ENCODE data around the gene AIFM3. TPM values are rescaled to one million over a fixed set of nuclear protein-coding genes. Genes with fewer than 3 reads are reported as not detected.
"Not testable (repeated sequence)": the region's sequence is repeated elsewhere in the genome, so short reads cannot be mapped to it uniquely, and the experiment has no call there.

AIFM3 gene
- total RNA-seq, 2 donors from 2014 or later, result 0.78 to 3.0 TPM

DNA sequence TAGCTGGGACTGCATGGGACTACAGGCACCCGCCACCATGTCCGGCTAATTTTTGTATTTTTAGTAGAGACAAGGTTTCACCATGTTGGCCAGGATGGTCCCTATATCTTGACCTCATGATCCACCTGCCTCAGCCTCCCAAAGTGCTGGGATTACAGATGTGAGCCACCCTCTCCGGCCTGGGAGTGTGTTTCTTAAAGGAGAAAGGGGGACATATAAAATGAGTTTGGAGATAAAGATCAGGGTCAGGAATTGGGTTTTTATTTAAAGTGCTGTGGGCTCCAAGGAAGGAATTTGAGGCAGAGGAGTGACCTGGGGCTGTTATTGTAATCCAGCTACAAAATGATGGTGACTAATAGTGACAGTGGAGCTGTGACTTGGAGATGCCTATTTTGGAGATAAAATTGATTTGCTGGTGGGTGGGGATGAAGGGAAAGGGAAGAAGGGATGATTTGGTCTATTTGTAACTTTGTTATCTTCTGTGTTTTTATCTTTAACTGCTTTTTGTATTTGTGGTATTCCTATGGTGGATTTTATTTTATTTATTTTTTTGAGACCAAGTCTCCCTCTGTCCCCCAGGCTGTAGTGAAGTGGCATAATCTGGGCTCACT, 44.8 kb upstream of the AIFM3 start:
- intact Hi-C loops (cut with DNase I), result no loop called here
- H3K4me3 ChIP-seq, result no peak overlapping the region
- no peaks in the 10 kb centered on the region for H3K9me3 ChIP-seq
- no peaks in the 10 kb centered on the region for H3K36me3 ChIP-seq (replicated peaks in 1 of 2; ENCODE audit: insufficient read depth in 1 of 2, low read depth in 2 of 2)
- peaks cover 50% of the 10 kb centered on the region for H3K4me1 ChIP-seq
- no peak overlapping the region for H3K27ac ChIP-seq
- no peaks in the 10 kb centered on the region for H3K27me3 ChIP-seq
- ATAC-seq (no peak), DNase-seq (no peak)
- 64 to 94% methylated on average over 1 to 3 of the region's 3 CpGs for WGBS, 2 donors
- TF ChIP-seq POLR2A (IDR thresholded peaks at IDR 0.05), result no peak
- TF ChIP-seq, protein P1, sequence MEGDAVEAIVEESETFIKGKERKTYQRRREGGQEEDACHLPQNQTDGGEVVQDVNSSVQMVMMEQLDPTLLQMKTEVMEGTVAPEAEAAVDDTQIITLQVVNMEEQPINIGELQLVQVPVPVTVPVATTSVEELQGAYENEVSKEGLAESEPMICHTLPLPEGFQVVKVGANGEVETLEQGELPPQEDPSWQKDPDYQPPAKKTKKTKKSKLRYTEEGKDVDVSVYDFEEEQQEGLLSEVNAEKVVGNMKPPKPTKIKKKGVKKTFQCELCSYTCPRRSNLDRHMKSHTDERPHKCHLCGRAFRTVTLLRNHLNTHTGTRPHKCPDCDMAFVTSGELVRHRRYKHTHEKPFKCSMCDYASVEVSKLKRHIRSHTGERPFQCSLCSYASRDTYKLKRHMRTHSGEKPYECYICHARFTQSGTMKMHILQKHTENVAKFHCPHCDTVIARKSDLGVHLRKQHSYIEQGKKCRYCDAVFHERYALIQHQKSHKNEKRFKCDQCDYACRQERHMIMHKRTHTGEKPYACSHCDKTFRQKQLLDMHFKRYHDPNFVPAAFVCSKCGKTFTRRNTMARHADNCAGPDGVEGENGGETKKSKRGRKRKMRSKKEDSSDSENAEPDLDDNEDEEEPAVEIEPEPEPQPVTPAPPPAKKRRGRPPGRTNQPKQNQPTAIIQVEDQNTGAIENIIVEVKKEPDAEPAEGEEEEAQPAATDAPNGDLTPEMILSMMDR (IDR thresholded peaks at IDR 0.05), result no peak

DNA sequence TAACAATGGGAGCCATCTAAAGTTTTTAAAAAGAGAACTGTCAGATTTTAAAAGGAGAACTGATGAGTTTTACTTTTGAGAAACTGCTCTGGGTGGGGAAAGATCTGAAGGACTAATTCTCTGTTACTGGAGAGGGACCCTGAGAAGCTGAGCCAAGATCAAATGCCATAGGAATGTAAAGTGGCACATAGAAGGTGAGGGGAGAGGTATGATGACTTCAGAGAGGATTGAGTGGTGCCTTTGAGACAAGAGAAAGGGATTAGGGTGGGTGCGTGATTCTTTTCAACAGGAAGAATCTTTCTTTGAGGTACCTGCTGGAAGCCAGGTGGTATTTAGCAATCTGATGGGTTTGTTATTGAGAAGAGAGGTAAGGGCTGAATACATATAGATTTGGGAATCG, 40.8 kb upstream of the AIFM3 start:
- no peak overlapping the region for H3K27ac ChIP-seq
- no peak overlapping the region for H3K4me3 ChIP-seq
- H3K27me3 ChIP-seq, result no peaks in the 10 kb centered on the region
- H3K36me3 ChIP-seq (replicated peaks in 1 of 2; ENCODE audit: insufficient read depth in 1 of 2, low read depth in 2 of 2), result no peaks in the 10 kb centered on the region
- 90 to 95% methylated on average over 2 of the region's 2 CpGs for WGBS, 2 donors
- TF ChIP-seq POLR2A (IDR thresholded peaks at IDR 0.05), result no peak
- TF ChIP-seq, protein P1 (IDR thresholded peaks at IDR 0.05), result no peak
- no peaks in the 10 kb centered on the region for H3K9me3 ChIP-seq
- no peak for DNase-seq
- H3K4me1 ChIP-seq, result peaks cover 47% of the 10 kb centered on the region
- intact Hi-C loops (cut with DNase I), result no loop called here
- ATAC-seq, result no peak

DNA sequence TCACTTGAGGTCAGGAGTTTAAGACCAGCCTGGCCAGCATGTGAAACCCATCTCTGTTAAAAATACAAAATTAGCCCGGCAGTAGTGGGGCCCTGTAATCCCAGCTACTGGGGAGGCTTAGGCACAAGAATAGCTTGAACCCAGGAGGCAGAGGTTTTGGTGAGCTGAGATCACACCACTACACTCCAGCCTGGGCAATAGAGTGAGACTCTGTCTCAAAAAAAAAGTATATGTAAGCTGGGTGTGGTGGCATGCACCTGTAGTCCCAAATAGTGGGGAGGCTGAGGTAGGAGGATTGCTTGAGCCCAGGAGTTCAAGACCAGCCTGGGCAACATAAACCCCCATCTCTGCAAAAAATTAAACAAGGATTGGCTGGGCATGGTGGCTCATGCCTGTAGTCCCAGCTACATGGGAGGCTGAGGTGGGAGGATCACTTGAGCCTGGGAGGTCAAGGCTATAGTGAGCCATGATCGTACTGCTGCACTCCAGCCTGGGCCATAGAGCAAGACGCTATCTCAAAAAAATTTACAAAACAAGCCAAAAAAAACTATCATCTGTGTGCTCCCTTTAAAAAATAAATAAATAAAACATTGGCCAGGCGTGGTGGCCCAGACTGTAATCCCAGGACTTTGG, 39.0 kb upstream of the AIFM3 start:
- 78 to 86% methylated on average over 4 of the region's 4 CpGs for WGBS, 2 donors
- no peaks in the 10 kb centered on the region for H3K9me3 ChIP-seq
- H3K4me3 ChIP-seq, result no peak overlapping the region
- no peak for DNase-seq
- no peaks in the 10 kb centered on the region for H3K36me3 ChIP-seq (replicated peaks in 1 of 2; ENCODE audit: insufficient read depth in 1 of 2, low read depth in 2 of 2)
- intact Hi-C loops (cut with DNase I), result no loop called here
- no peaks in the 10 kb centered on the region for H3K27me3 ChIP-seq
- no peak overlapping the region for H3K27ac ChIP-seq
- no peak for ATAC-seq
- TF ChIP-seq, protein P1 (IDR thresholded peaks at IDR 0.05), result no peak
- TF ChIP-seq POLR2A (IDR thresholded peaks at IDR 0.05), result no peak
- H3K4me1 ChIP-seq, result peaks cover 38% of the 10 kb centered on the region

- H3K27me3 ChIP-seq, result no peaks in the 10 kb centered on the region
- intact Hi-C loops (cut with DNase I), result no loop called here
- ATAC-seq (no peak), DNase-seq (no peak)
- WGBS, 2 donors, result 86 to 93% methylated on average over 4 of the region's 4 CpGs
- no peak overlapping the region for H3K27ac ChIP-seq
- H3K4me1 ChIP-seq, result peaks cover 38% of the 10 kb centered on the region
- no peaks in the 10 kb centered on the region for H3K36me3 ChIP-seq (replicated peaks in 1 of 2; ENCODE audit: insufficient read depth in 1 of 2, low read depth in 2 of 2)
- TF ChIP-seq, protein P1 (IDR thresholded peaks at IDR 0.05), result no peak
- TF ChIP-seq POLR2A (IDR thresholded peaks at IDR 0.05), result no peak
- no peak overlapping the region for H3K4me3 ChIP-seq
- no peaks in the 10 kb centered on the region for H3K9me3 ChIP-seq
Observed at GRCh38 chr22:20928573-20928967, 38.5 kb upstream of the AIFM3 start.

- H3K4me3 ChIP-seq, result no peak overlapping the region
- H3K27ac ChIP-seq, result no peak overlapping the region
- no peak for DNase-seq
- no peaks in the 10 kb centered on the region for H3K9me3 ChIP-seq
- 67 to 78% methylated on average over 1 of the region's 1 CpG for WGBS, 2 donors
- intact Hi-C loops (cut with DNase I), result no loop called here
- ATAC-seq, result no peak
- H3K27me3 ChIP-seq, result no peaks in the 10 kb centered on the region
- H3K4me1 ChIP-seq, result peaks cover 30% of the 10 kb centered on the region
- TF ChIP-seq POLR2A (IDR thresholded peaks at IDR 0.05), result no peak
- TF ChIP-seq, protein P1 (IDR thresholded peaks at IDR 0.05), result no peak
- H3K36me3 ChIP-seq (replicated peaks in 1 of 2; ENCODE audit: insufficient read depth in 1 of 2, low read depth in 2 of 2), result peaks cover 0 to 1% of the 10 kb centered on the region in 2 donors
Observed at GRCh38 chr22:20930004-20930403, 37.1 kb upstream of the AIFM3 start.

DNA sequence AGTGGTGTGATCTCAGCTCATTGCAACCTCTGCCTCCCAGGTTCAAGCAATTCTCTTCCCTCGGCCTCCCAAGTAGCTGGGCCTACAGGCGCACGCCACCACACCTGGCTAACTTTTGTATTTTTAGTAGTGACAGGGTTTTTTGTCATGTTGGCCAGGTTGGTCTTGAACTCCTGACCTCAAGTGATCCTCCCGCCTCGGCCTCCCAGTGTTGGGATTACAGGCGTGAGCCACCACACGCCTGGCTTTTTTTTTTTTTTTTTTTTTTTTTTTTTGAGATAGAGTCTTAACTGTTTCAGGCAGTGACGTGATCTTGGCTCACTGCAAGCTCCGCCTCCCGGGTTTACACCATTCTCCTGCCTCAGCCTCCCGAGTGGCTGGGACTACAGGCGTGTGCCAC, 36.6 kb upstream of the AIFM3 start:
- intact Hi-C loops (cut with DNase I); H3K4me3 ChIP-seq; DNase-seq; ATAC-seq; H3K9me3 ChIP-seq; H3K27ac ChIP-seq; H3K36me3 ChIP-seq (replicated peaks in 1 of 2; ENCODE audit: insufficient read depth in 1 of 2, low read depth in 2 of 2); H3K27me3 ChIP-seq: not testable (repeated sequence)
- peaks cover 26% of the 10 kb centered on the region for H3K4me1 ChIP-seq
- WGBS, 2 donors, result 94 to 98% methylated on average over 12 of the region's 12 CpGs
